ENCODE measurements around the gene CACNA2D4.
A peak's percentile ranks its signal among the peaks of the same experiment; 100 is the strongest.

CACNA2D4 gene

DNA sequence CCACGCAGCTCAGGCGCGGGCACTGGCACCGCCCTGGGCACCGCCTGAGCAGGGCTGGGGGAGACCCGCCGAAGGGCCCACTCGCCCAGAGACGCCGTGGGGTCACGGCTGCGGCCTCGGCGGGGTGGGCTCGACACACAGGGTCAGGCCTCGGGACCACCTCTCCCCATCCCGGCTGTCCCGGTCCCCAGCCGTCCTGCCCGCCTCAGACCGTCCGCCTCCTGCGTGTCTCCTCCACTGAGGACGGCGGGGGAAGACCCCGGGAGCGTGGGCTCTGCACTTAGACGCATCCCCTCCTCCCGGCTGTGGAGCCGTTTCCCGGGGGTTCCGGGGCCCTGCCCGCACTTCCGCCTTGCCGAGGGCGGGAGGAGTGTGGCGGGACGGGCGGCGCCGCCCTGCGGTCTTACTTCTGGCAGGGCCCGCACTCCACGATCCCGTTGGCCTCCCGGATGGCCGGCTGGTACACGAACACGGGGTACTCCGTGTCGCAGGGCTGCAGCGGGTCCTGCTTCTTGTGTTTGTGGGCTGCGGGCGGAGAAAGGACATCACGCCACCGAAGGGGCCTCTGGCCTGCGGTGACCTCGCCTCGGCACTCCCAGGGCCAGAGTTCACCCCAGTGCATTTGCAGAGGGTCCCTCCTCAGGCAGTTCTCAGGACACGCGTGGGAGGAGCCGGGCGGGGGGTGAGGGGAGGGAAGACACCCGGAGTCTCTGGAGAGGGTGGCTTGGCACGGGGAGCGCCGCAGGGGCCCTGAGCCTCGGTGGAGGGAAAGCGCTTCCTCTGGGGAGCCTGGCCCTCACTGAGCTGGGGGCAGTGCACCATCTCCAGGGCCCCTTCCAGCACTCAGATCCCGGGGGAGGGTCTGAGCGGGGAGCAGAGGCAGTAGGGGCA, 121.2 kb downstream of the CACNA2D4 start:
- no peak for DNase-seq

DNA sequence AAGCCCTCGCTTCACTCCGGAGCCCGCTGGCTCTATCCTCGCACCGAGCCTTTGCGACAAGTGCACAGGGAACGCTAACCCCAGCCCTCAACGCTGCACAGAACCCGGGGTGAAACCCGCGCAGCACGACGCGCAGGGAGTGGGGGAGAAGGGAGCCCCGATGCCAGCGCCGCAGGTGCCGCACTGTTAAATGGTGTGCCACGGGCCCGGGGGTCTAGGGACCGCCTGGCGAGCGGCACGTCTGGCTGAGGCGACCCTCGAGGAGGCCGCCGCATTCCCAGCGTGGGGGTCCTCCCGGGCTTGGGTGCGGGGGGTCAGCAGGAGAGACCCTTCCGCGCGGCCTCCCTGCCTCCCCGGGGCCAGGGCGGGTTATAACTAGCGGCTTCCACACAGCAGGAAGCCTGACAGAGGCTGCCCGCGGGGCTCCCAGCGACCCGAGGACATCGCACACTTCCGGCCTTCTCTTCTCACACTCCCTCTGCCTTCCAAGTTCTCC, 121.9 kb downstream of the CACNA2D4 start:
- no peak for DNase-seq

DNA sequence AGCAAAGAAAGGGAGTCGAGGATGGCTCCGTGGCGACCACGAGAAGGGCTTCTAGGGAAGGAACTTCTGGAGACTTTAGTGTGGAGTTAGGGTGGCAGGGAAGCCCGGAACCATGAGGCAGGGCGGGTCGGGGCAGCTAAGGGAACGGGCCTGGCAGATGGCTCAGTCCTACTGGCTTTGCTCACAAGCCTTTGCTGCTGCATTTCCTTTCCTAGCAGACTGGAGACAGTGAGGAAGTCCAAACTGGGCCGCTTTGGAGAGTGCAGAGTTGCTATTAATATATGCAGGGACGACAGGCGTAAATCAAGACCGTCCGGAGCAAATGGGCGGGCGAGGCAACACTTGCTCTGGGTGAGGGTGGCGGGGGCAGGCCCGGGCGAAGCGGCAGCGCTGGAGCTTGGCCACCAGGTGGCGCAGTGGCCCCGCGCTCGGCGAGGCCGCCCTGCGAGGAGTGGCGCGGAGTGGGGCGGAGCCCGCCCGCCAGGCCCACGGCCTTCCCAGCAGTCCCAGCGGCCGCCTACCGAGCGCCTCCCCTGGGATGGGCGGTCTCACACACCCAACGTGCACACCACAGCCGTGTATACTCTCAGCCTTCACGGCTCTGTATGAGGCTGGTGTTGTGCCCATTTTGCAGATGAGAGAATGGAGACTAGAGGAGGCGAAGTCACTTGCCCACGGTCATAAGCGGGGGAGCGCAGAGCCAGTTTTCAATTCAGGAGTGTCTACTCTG, 122.5 kb downstream of the CACNA2D4 start:
- peak; percentile 87 for DNase-seq

DNA sequence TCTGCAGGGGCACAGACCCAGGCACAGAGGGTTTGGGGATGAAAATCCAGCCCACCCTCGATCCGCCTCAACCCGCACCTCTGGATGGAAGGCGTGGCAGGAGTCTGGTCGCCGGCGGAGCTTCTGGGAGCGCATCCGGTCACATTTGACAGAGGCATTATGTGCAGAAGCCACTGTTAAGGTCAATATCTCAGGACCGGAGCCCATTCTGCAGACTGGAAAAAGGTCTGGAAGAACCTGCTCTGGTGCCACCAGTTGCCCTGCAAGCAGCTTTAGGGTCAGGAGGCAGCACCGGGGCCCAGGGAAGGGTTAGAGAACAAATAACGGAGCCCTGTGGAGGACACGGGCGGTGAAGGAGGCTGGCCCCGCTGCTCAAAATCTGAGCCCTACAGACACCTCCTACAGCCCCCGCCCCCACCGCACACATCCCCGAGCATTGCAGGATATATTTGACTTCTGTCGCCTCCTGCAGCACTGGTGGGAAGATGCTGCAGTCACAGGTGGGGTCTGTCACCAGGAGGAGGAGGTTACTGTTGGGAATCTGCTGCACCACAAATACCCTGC, 123.1 kb downstream of the CACNA2D4 start:
- DNase-seq = no peak

DNA sequence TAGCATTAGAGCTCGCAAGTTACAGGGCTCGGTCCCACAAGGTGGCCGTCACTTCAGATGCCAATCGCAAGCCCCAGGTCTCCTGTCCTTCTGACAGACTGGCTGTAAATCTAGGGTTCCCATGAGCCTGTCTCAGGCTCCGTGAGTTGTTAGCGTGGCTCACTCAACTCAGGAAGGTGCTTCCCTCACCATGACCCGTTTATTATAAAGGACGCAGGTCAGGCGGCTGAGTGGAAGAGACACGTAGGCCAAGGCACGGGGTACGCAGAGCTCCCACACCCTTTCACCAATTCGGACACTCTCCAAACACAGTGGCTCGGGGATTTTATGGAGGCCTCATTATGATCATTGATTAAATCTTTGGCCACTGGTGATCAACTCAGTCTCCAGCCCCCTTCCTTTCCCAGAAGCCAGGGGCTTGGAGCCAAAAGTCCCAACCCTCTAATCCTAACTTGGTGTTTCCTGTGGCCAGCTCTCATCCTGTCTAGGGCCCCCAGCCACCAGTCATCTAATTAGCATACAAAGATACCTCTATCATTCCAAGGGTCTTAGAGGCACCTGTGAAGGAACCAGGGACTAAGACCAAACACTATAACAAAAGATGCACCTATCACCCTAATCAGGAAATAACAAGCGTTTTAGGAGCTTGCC, 123.9 kb downstream of the CACNA2D4 start:
- no peak for DNase-seq

DNA sequence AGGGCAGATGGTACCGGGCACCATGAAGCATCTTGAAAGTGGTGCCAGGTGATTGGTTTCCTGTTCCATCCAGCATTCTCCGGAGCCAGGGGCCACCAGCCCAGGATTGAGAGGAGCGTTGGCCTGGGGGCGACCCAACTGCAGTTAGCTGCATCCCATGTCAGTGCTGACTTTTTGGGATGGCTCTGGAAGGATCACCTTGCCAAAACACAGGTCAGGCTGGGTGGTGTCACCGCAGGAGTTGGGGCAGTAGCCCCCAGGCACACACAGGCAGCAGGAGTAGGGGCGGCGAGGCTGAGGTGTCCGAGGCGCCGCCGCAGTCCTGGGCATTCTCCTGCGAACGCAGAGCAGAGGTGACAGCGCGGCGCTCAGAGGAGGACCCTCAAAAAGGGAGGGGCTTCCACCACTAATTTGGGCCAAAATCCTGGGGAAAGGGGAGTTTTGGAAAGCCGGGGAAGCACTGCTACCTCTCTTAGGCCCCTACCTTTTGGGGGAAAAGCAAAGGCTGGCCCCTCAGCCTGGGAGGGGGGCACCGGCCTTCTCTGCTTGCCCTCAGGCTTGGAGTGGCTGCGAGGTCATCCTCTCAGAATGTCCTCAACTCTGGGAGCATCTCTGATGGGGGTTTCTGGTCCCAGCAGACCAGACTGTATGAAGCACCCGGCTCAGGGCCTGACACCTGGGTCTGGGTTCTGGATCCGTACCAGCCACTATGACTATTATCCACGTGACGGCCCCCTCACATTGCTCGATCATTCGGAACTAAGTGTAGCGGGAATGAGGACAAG, 124.8 kb downstream of the CACNA2D4 start:
- DNase-seq = no peak

DNA sequence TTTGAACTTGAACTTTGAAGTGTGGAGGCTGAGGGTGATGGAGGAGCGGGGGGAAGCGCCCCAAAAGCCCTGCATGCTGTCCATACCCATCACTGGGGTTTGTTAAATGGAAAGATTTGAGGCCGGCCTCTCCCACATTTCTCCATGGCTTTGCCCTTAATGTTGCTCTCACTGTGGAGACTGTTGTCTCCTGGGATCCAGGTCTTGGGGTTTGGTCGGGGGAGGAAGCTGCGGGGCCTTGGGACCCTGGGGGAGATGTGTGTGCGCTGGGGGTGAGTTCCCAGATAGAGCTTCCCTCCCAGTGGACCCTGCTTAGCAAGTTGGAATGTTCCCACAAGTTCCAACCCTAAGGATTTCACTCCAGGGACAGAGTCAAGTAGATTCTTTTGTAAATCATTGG, 126.0 kb downstream of the CACNA2D4 start:
- DNase-seq = no peak

DNA sequence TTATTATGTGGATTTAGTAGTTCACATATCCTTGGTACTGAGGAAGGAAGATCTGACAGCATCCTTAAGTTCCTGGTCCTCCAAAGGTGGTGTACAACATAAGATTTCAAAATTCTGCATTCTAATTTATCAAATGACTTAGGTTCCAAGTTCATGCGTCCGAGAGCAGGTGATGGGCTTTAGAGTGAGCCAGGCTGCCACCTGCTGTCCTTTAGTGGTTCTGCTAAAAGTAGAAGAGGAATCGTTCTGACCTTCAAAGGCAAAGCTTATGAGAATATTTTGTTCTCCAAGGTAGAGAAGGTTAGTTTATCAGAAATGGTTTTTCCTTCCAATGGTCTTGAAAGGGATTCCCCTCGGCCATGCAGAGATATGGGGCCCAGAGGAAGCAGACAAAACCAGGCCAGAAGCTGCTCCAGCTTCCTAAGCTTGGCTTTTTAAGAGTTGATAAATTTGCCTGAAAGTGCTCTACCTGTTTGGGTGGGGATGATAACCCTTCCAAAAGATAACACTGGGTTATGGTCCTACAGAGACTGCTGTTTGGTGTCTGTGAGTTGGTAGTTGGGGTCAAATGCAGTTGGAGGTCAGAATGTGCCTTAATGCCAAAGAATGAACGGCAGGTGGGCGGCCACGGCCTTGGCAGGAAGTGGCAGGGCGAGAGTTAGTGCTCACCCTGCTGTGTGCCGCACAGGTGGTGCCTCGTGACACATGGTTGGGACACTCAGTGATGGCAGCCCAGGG, 127.2 kb downstream of the CACNA2D4 start:
- DNase-seq = peak; percentile 56

DNA sequence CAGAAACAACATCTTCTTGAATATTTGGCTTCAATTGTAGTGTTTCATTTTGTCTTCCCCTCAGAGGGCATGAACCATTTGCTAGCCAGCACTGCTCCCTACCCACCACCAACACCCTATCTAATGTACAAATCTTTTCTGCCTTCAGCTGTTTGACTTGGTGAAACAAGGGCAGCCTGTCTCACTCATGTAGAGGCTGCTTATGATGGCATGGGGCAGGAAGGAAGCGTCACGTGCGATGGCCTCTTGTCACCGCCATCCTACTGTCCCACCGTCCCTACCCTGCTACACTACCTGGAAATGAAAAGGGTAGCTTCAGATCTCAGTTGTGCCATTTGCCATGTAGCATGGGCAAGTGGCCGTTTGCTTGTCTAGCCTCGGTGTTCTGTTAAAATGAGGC, 128.0 kb downstream of the CACNA2D4 start:
- DNase-seq = no peak

DNA sequence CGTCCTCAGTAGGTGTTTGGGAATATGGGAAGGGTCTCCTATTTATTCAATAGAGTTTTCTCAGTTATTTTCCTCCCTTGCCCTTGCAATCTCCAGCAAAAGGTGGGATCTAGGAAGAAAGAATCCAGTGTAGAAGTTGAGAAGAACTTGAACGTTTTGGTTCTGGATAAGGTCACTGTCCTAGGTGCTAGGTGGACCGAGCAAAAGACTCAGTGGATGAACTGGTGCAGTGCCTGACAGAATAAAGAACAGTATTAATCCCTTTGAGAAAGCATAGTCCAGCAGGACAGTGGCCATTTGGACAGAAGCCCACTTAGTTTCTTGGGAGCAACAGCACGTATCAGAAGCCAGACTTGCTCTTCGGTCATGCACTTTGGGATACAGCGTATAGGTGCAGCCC, 130.7 kb downstream of the CACNA2D4 start:
- DNase-seq = no peak

DNA sequence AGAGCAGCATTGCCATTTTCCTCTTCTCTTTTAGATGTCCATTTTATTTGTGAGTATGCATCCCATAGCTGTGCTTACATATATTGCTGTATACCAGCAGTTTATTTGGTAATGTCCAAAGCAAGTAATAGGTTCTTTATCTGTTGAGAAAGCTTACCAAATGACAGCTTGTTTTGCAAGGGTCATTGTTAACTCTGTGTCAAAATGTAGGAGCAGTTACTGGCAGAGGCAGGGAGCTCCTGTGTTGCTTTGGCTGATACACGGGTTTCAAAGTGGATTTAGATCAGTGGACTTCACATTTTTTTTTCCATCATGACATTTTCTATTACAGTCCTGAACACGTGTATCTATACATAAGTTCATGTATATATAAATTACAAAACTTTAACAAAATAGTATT, 136.2 kb downstream of the CACNA2D4 start:
- DNase-seq = no peak

DNA sequence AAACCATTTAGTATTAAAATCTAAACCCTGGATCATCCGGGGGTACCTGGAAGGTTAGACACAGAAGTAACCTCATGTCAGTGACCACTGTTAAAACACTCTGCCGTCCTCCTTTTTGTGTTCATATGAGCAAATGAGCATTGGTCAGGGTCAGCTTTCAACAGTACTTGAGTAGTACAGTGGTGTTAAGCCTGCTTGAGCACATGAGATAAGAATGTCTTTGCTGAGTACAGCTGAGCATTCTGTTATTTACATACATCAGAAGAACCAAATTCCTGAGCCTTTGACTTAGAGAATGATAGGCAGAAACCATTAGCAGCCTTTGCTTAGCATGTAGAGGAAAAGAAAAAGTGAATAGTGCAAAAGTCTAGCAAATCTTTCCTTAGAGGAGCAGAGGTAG, 136.7 kb downstream of the CACNA2D4 start:
- DNase-seq = no peak

DNA sequence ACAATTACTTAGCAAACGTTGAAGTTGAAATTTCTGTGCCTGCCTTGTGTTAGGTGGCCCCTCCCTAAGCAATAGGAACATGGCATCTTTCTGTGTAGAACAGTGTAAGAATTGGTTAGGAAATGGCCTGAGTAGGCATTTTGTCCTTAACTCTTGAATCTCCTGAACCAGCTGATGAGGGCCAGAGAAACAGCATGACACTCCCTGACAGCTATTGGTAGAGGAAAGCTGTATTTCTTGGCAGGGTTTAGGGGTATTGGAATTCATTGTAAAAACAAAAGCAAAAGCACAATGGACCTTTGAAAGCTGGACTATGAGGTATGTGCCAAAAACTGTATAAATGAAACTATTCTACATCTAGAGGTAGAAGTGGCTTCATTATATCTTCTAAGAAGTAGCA, 138.7 kb downstream of the CACNA2D4 start:
- DNase-seq = no peak

DNA sequence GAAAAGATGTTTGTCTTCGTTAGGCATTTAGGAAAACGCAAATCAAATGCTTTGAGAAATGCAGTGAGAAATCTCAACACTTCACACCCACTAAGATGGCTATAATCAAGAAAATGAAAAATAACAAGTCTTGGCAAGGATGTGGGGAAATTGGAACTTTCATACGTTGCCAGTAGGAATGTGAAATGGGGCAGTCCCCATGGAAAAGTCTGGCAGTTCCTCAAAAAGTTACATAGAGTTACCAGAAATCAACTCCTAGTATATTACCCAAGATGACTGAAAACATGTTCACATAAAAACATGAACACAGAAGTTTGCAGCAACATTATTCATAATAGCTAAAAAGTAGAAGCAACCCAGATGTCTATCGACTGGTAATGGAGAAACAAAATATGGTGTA, 139.5 kb downstream of the CACNA2D4 start:
- DNase-seq = no peak

DNA sequence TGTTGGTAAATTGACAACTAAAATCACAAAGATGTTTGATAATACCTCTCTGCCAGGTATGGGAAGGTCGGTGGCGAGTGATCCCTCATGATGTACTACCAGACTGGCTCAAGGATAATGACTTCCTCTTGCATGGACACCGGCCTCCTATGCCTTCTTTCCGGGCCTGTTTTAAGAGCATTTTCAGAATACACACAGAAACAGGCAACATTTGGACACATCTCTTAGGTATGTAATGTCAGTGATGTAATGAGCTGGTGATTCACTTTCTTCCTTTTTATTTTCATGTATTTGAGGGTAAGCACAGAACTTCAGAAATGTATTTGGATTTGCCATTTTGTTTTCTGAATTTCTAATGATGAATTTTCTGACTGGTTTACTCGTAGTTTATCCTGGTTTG, 140.7 kb downstream of the CACNA2D4 start:
- DNase-seq = no peak

DNA sequence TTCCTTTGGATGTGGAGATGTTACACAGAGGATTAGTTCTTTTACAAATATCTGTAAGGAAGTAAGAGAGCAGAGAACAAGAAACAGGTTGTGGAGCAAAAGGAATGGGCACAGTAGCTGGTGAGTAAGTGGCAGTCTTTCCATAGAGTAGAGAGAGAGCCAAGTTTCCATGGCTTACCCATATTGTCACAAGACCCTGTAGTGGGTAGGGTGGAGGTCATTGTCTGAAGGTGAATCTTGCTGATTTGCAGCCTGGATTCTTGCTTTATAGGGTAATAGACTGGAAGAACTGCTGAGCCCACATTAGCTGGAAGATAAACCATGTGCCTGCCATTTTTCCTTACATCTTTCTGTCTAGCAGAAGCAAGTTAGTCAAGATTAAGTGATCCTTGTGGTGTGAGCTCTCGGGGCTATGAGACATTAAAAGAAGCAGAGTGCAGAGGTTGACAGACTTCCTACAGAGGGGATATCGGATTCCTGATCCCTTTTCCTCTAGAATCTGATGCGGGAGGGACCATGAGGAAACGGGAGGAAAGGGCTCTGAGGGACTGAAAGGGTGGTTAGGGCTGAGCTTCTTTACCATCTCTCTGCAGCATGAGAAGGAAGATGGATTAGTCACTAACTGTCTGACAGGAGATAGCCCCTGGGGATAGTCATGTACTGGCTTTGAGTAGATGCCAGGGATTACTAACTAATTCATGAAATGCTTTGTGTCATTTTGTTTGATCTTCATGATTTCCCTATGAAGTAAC, 142.1 kb downstream of the CACNA2D4 start:
- DNase-seq = no peak

DNA sequence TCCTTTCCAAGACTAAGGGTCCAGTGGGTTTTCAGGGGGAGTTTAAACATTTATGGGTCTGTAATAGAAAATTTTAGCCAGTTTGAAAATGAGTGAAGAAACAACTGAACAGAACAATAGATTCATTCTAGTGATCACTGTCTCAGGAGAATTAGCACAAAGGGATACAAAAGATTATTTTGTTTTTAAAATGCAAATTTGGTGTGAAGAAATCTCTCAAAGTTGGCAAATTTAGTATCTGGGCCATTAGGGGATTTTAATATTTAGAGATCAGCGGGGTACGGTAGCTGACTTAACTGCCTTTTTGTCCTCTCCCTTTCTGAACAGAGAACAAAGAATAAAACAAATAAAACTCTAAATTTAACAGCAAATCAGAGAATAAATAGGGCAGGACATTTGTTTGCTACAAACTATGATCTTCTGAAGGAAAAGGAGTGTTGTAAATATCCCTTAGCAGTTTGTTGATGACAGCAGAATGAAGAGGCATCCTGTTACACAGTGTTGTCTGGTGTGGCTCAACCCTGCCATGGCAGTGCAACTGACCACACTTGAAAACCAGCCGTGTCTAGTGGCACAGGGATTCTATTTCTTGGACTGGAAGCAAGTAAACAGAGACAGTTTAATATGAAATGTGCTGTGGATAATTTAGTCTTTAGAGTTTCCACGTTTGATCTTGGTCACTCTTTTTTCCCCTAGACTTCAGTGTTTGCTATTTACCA, 144.4 kb downstream of the CACNA2D4 start:
- DNase-seq = no peak

DNA sequence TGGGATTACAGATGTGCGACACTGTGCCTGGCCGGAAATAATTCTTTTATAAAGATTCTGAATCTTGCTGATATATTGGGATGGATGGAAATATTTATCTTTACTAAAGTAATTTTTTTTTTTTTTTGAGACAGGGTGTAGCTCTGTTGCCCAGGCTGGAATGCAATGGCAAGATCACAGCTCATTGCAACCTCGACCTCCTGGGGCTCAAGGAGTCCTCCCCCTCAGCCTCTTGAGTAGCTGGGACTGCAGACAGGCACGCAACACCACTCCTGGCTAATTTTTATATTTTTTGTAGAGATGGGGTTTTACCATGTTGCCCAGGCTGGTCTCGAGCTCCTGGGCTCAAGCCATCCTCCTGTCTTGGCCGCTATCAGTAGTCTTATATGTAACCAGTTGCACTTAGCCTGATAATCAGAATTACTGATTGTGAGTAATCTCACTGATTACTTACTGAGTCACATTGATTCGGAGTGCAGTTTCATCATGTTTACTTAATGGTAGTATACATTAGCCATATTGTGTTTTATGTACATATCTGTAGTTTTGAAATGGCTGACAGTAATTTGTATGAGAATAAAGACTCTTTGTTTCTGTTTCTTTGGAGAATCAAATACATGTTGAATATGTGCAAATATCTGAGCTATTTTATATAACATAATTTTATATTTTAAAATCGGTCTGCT, 148.5 kb downstream of the CACNA2D4 start:
- no peak for DNase-seq

DNA sequence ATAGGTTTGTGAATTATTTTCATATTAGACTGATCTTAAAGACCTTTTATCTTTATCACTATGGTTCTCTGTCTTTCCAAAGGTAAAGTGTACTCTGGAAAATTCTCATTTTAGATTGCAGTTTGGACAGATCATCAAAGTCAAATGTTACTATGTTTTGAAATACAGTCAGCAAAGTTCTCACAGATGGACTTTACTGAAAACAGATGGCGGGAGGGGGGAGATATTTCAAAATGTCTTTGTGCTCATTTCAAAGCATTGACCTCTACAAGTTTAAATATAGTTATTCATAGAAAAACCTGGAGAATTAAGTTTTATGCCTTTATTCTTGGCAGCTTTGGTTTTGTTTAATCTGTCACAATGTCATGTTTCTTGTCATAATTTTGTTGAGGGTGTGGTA, 149.8 kb downstream of the CACNA2D4 start:
- DNase-seq = no peak

Measured in GDM1 (cell line).